Psoas muscle (tissue), 8 donors: ENCODE data around the gene SNX20. TPM values are rescaled to one million over a fixed set of nuclear protein-coding genes. Genes with fewer than 3 reads are reported as not detected.
A peak's percentile ranks its signal among the peaks of the same experiment; 100 is the strongest.

Source experiments
- ATAC-seq, 4 donors: fragments of 200-7000 bp; cut with Tn5 transposase; one replicate each; pipeline ENCODE4 v1.9.1; 2020; ENCODE audit warnings: moderate library complexity in 3 of 4, mild to moderate bottlenecking in 2 of 4
- DNase-seq, 2 donors: peaks; one replicate each; pipeline ENCODE4 v3.0.0-alpha.2; 2020
- H3K27ac ChIP-seq: fragments of 200-600 bp; one replicate; pipeline ENCODE4 v1.8.0; 2022
- H3K27me3 ChIP-seq, 3 donors: fragments of 200-600 bp in 1 of 3; one replicate each; pipeline versions ENCODE4 v1.6.1 to v1.8.0; 2013 to 2022; ENCODE audit warnings: low read length in 2 of 3, mild to moderate bottlenecking in 2 of 3, moderate library complexity in 1 of 3; ENCODE audit not compliant: insufficient read depth in 3 of 3
- H3K36me3 ChIP-seq, 2 donors: fragments of 200-600 bp in 1 of 2; one replicate each; pipeline versions ENCODE4 v1.6.1 to v1.8.0; 2013 to 2022; ENCODE audit warnings: low read depth in 1 of 2, mild to moderate bottlenecking in 1 of 2, moderate library complexity in 1 of 2; ENCODE audit not compliant: insufficient read depth in 1 of 2
- H3K4me1 ChIP-seq: fragments of 200-600 bp; one replicate; pipeline ENCODE4 v1.8.0; 2022
- H3K4me3 ChIP-seq: fragments of 200-600 bp; one replicate; pipeline ENCODE4 v1.8.0; 2022; ENCODE audit warnings: mild to moderate bottlenecking
- H3K9me3 ChIP-seq: fragments of 200-600 bp; one replicate; pipeline ENCODE4 v1.8.0; 2022
- WGBS, 3 donors: extraction: QIAGEN DNeasy Blood & Tissue Kit; methylation state at CpG; one replicate each; pipeline versions ENCODE4 v1.1.6 to v1.1.7; 2013; 5-methylcytosine and 5-hydroxymethylcytosine counted together
- intact Hi-C, 2 donors: fragments of 100-400 bp; cut with DNase I; formaldehyde crosslinking; loops; one replicate each; pipeline versions ENCODE4 v1.11.0 to v1.14.2; 2022
- polyA plus RNA-seq, 3 donors: library from polyadenylated mRNA; stranded (reverse); fragments of 200-250 nt; gene quantifications; one replicate each; pipeline ENCODE4 v1.2.3, GENCODE V29; 2013
- total RNA-seq, 4 donors: library from RNA; stranded (reverse); fragmentation: NEBNext Ultra II Directional in 2 of 4; extraction: Animal tissue kit (Norgen Biotek cat#: 25700) in 2 of 4; gene quantifications; one replicate each; pipeline versions ENCODE4 v1.2.1 to v1.2.4, GENCODE V29; 2021 to 2023
- TF ChIP-seq, protein P1 (sequence below): fragments of 200-600 bp; IDR thresholded peaks from one replicate; pipeline ENCODE4 v1.8.0; 2022; ENCODE audit warnings: antibody characterized with exemption
- donor health status: healthy with polysubstance abuse.
- donor health status: DM: no; HTN: no; CAD: no; lungs with moderate emphysema.
- donor health status: Bipolar disorder and iron deficiency.
- donor health status: healthy.
- donor health status: DM: yes; HTN: yes; CAD: no.
- donor health status: DM: no; HTN: no; CAD: no.
- donor health status: DM: no; HTN: no; CAD: no.
- donor health status: DM: yes; HTN: yes; CAD: no.

The SNX20 gene
- total and polyA plus RNA-seq, 7 donors: 0.78 to 2.1 (median 1.1) TPM

DNA sequence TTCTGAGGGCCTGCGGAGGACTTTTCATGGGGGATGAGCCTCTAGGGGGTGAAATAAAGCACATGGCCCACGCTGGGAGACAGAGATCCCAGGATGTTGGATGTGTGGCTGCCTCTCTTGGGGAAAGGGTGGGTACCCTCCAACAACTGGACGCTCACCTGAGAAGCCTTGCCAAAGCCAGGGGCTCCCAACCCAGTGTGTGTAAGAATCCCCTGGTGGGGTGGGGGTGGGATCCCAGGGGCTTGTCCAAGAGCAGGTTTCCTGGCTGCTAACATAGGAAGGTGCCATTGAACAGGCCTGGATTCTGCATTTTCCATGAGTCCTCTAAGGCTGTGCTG, 587 bp downstream of the SNX20 start:
- Histone ChIP-seq H3K27ac (no peak overlapping the region), H3K9me3 (no peaks in the 10 kb centered on the region), H3K4me3 (peak overlapping the region; percentile 43), H3K27me3 (no peaks in the 10 kb centered on the region), H3K36me3 (no peaks in the 10 kb centered on the region), H3K4me1 (no peaks in the 10 kb centered on the region)
- DNase-seq (no peak), ATAC-seq (no peak)
- TF ChIP-seq, protein P1, sequence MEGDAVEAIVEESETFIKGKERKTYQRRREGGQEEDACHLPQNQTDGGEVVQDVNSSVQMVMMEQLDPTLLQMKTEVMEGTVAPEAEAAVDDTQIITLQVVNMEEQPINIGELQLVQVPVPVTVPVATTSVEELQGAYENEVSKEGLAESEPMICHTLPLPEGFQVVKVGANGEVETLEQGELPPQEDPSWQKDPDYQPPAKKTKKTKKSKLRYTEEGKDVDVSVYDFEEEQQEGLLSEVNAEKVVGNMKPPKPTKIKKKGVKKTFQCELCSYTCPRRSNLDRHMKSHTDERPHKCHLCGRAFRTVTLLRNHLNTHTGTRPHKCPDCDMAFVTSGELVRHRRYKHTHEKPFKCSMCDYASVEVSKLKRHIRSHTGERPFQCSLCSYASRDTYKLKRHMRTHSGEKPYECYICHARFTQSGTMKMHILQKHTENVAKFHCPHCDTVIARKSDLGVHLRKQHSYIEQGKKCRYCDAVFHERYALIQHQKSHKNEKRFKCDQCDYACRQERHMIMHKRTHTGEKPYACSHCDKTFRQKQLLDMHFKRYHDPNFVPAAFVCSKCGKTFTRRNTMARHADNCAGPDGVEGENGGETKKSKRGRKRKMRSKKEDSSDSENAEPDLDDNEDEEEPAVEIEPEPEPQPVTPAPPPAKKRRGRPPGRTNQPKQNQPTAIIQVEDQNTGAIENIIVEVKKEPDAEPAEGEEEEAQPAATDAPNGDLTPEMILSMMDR: no peak
- intact Hi-C loops: no loop called here
- WGBS, 3 donors: 91 to 98% (median 93%) methylated on average over 3 of the region's 3 CpGs

DNA sequence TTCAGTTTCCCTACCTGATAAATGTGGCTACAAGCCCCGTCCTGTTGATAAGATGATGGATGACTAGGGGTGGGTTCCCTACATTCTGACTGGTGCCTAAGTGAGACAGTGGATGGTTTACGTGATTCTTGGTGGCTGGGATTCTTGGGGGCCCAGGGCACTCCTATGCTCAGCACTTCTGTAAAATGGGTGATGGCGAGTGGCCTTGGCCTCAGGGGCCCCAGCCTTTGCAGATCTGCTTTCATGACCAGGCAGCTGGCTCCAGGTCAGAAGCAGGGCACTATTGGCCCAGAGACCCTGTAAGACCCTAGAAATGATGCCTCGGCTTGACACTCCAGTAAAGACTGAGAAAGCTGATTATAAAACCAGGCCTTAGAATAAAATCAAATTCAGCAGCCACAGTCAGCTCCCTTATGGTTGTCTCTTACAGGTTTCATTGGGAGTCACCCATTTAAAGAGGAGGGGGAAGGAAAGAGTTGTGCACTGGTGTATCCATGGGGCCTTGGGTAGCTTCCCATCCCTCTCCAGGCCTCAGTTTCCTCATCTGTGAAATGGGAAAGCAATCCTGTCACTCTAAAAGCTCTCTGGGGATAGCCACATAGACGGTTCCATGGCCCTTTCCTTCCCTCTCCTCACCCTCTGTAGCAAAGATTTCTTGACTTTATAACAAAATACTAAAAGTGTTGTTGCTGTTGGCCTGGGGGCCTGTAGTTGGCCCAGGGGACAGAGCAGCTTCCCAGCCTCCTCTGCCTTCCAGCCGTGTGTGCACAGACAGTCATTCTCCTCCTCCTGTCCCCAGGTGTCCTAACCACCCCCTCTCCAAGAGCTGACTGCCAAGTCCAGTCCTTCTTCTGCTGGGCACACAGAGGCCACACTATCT, 1.2 kb downstream of the SNX20 start:
- Histone ChIP-seq H3K4me3 (peak overlapping the region; percentile 43), H3K36me3 (no peaks in the 10 kb centered on the region), H3K27me3 (no peaks in the 10 kb centered on the region), H3K4me1 (no peaks in the 10 kb centered on the region), H3K9me3 (no peaks in the 10 kb centered on the region), H3K27ac (no peak overlapping the region)
- ATAC-seq: no peak
- intact Hi-C loops: loop anchor here in 1 of 2 donors (5.0 kb wide), 1 partner anchor 67 kb away; no protein-coding TSS in a partner anchor
- 86 to 93% (median 89%) methylated on average over 6 of the region's 6 CpGs for WGBS, 3 donors
- TF ChIP-seq, protein P1: no peak
- DNase-seq: no peak

DNA sequence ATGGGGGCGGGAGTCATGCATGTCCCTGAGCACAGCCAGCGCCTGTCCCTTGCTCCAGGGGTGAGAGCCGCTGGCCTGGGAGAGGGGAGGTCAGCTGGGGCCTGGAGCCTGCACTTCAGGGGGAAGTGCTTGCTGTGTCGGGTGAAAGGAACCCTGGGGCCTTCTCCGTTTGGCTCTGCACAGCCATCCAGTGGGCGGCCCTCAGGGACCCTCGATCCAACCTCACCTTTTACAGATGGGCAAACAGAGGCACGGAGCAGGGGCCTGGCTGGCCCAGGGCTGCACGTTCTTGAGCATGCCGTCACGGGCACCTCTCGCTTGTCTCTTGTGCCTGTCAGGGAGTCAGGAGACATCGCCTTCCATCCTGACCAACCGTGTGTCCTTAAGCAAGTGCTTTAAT, 1.8 kb downstream of the SNX20 start:
- Histone ChIP-seq H3K36me3 (no peaks in the 10 kb centered on the region), H3K9me3 (no peaks in the 10 kb centered on the region), H3K4me1 (no peaks in the 10 kb centered on the region), H3K4me3 (no peak overlapping the region), H3K27me3 (no peaks in the 10 kb centered on the region), H3K27ac (no peak overlapping the region)
- ATAC-seq: no peak
- 90 to 91% (median 90%) methylated on average over 14 of the region's 14 CpGs for WGBS, 3 donors
- TF ChIP-seq, protein P1: no peak
- intact Hi-C loops: loop anchor here in 1 of 2 donors (5.0 kb wide), 1 partner anchor 68 kb away; no protein-coding TSS in a partner anchor
- no peak for DNase-seq

DNA sequence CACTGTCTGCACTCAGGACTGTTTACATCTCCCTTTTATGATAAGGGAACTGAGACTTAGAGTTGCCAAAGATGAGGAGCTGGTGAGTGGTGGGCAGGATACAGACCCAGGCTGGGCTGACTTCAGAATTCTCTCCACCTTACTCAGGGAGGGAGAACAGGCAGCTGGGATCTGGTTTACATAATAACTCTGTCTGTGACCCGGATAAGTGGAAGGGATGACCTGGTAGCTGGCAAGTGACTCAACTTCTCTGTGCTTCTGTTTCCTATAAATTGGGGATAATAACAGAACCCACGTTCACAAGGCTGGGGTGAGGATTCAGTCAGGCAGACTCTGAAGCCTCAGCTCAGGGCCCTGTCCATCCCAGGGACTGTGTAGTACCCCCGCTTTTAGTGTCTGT, 2.6 kb downstream of the SNX20 start:
- TF ChIP-seq, protein P1: no peak
- no peak overlapping the region for H3K4me3 ChIP-seq
- H3K9me3 ChIP-seq: no peaks in the 10 kb centered on the region
- intact Hi-C loops: loop anchor here in 1 of 2 donors (5.0 kb wide), 1 partner anchor 69 kb away; no protein-coding TSS in a partner anchor
- H3K27ac ChIP-seq: no peak overlapping the region
- H3K36me3 ChIP-seq: no peaks in the 10 kb centered on the region
- WGBS, 3 donors: 70 to 71% (median 71%) methylated on average over 3 of the region's 3 CpGs
- ATAC-seq (no peak), DNase-seq (no peak)
- H3K4me1 ChIP-seq: no peaks in the 10 kb centered on the region
- peaks cover 0 to 1% (median 0%) of the 10 kb centered on the region in 3 donors for H3K27me3 ChIP-seq
